Mucosa of rectum (tissue), 2 donors: ENCODE results near the gene POC1A.
"Not testable (repeated sequence)": the region's sequence is repeated elsewhere in the genome, so short reads cannot be mapped to it uniquely, and the experiment has no call there.

Experiments used
- H3K27ac ChIP-seq, 2 donors: one replicate each; pipeline ENCODE4 v1.7.0; 2013; ENCODE audit warnings: inconsistent platforms in 2 of 2, low read depth in 2 of 2, low read length in 2 of 2
- H3K27me3 ChIP-seq, 2 donors: one replicate each; pipeline ENCODE4 v1.7.0; 2013; ENCODE audit warnings: low read length in 2 of 2; ENCODE audit not compliant: control insufficient read depth in 2 of 2, insufficient read depth in 2 of 2
- H3K36me3 ChIP-seq, 2 donors: one replicate each; pipeline ENCODE4 v1.7.0; 2013; ENCODE audit warnings: low read length in 2 of 2; ENCODE audit not compliant: control insufficient read depth in 2 of 2, insufficient read depth in 2 of 2
- H3K4me1 ChIP-seq, 2 donors: one replicate each; pipeline ENCODE4 v1.7.0; 2013; ENCODE audit warnings: low read length in 2 of 2, mild to moderate bottlenecking in 1 of 2; ENCODE audit not compliant: control insufficient read depth in 2 of 2, insufficient read depth in 2 of 2
- H3K4me3 ChIP-seq, 2 donors: one replicate each; pipeline ENCODE4 v1.7.0; 2013; ENCODE audit warnings: low read length in 2 of 2
- H3K9ac ChIP-seq, 2 donors: one replicate each; pipeline ENCODE4 v1.7.0; 2013; ENCODE audit warnings: low read length in 2 of 2, low read depth in 1 of 2, mild to moderate bottlenecking in 1 of 2
- H3K9me3 ChIP-seq, 2 donors: one replicate each; pipeline ENCODE4 v1.7.0; 2013; ENCODE audit warnings: low read length in 2 of 2; ENCODE audit not compliant: control insufficient read depth in 2 of 2
- donor health status: healthy.
- donor health status: Normal muscosa, but diverticular disease.

Gene POC1A

GRCh38 chr3:52184690-52185089 lies 30.5 kb upstream of the POC1A start:
- Histone ChIP-seq H3K4me1 (no peaks in the 10 kb centered on the region), H3K9ac (no peak overlapping the region), H3K9me3 (no peaks in the 10 kb centered on the region), H3K4me3 (no peak overlapping the region), H3K36me3 (no peaks in the 10 kb centered on the region), H3K27me3 (no peaks in the 10 kb centered on the region), H3K27ac (no peak overlapping the region)

- no peak overlapping the region for H3K4me3 ChIP-seq
- H3K27ac ChIP-seq = no peak overlapping the region
- H3K9ac ChIP-seq = no peak overlapping the region
- no peaks in the 10 kb centered on the region for H3K4me1 ChIP-seq
- H3K36me3 ChIP-seq = no peaks in the 10 kb centered on the region
- no peaks in the 10 kb centered on the region for H3K9me3 ChIP-seq
- no peaks in the 10 kb centered on the region for H3K27me3 ChIP-seq
These were observed 29.7 kb upstream of the POC1A start for GRCh38 chr3:52183786-52184445.

- Histone ChIP-seq H3K27ac (no peak overlapping the region), H3K9me3 (no peaks in the 10 kb centered on the region), H3K36me3 (no peaks in the 10 kb centered on the region), H3K4me1 (no peaks in the 10 kb centered on the region), H3K27me3 (no peaks in the 10 kb centered on the region), H3K9ac (no peak overlapping the region), H3K4me3 (no peak overlapping the region)
These were observed 28.5 kb upstream of the POC1A start for GRCh38 chr3:52182691-52183090.

GRCh38 chr3:52182196-52182595 lies 28.0 kb upstream of the POC1A start:
- Histone ChIP-seq H3K4me3 (no peak overlapping the region), H3K4me1 (no peaks in the 10 kb centered on the region), H3K9me3 (no peaks in the 10 kb centered on the region), H3K27me3 (no peaks in the 10 kb centered on the region), H3K36me3 (no peaks in the 10 kb centered on the region), H3K9ac (no peak overlapping the region), H3K27ac (no peak overlapping the region)

- Histone ChIP-seq H3K4me1 (no peaks in the 10 kb centered on the region), H3K27ac (no peak overlapping the region), H3K9ac (no peak overlapping the region), H3K36me3 (no peaks in the 10 kb centered on the region), H3K27me3 (no peaks in the 10 kb centered on the region), H3K9me3 (no peaks in the 10 kb centered on the region), H3K4me3 (no peak overlapping the region)
These were observed 27.3 kb upstream of the POC1A start for GRCh38 chr3:52181543-52181942.

- Histone ChIP-seq H3K36me3 (no peaks in the 10 kb centered on the region), H3K27me3 (no peaks in the 10 kb centered on the region), H3K9ac (no peak overlapping the region), H3K4me3 (no peak overlapping the region), H3K9me3 (no peaks in the 10 kb centered on the region), H3K4me1 (no peaks in the 10 kb centered on the region), H3K27ac (no peak overlapping the region)
These were observed 24.3 kb upstream of the POC1A start for GRCh38 chr3:52178537-52178936.

- not testable (repeated sequence) for H3K27ac ChIP-seq, H3K27me3 ChIP-seq, H3K4me3 ChIP-seq, H3K36me3 ChIP-seq, H3K9me3 ChIP-seq, H3K9ac ChIP-seq, H3K4me1 ChIP-seq
These were observed 23.9 kb upstream of the POC1A start for GRCh38 chr3:52178126-52178525.

- H3K9ac ChIP-seq = no peak overlapping the region
- H3K27ac ChIP-seq = no peak overlapping the region
These were observed 23.4 kb upstream of the POC1A start for GRCh38 chr3:52177701-52178042.

GRCh38 chr3:52176951-52177700 lies 22.9 kb upstream of the POC1A start:
- Histone ChIP-seq H3K27ac (no peak overlapping the region), H3K4me1 (no peaks in the 10 kb centered on the region), H3K36me3 (no peaks in the 10 kb centered on the region), H3K27me3 (no peaks in the 10 kb centered on the region), H3K9ac (no peak overlapping the region), H3K9me3 (no peaks in the 10 kb centered on the region), H3K4me3 (no peak overlapping the region)

More at GRCh38 chr3:52177701-52178042, 23.4 kb upstream of the POC1A start:
- Histone ChIP-seq H3K36me3 (no peaks in the 10 kb centered on the region), H3K27me3 (no peaks in the 10 kb centered on the region), H3K4me1 (no peaks in the 10 kb centered on the region), H3K4me3 (no peak overlapping the region), H3K9me3 (no peaks in the 10 kb centered on the region)

- no peaks in the 10 kb centered on the region for H3K27me3 ChIP-seq
- H3K36me3 ChIP-seq = no peaks in the 10 kb centered on the region
- H3K9me3 ChIP-seq = no peaks in the 10 kb centered on the region
- no peaks in the 10 kb centered on the region for H3K4me1 ChIP-seq
- H3K4me3 ChIP-seq = no peak overlapping the region
- H3K9ac ChIP-seq = no peak overlapping the region
- no peak overlapping the region for H3K27ac ChIP-seq
These were observed 22.0 kb upstream of the POC1A start for GRCh38 chr3:52176180-52176752.
